ENCODE data around the gene TECR.
"Not testable (repeated sequence)": the region's sequence is repeated elsewhere in the genome, so short reads cannot be mapped to it uniquely, and the experiment has no call there.

Gene TECR

DNA sequence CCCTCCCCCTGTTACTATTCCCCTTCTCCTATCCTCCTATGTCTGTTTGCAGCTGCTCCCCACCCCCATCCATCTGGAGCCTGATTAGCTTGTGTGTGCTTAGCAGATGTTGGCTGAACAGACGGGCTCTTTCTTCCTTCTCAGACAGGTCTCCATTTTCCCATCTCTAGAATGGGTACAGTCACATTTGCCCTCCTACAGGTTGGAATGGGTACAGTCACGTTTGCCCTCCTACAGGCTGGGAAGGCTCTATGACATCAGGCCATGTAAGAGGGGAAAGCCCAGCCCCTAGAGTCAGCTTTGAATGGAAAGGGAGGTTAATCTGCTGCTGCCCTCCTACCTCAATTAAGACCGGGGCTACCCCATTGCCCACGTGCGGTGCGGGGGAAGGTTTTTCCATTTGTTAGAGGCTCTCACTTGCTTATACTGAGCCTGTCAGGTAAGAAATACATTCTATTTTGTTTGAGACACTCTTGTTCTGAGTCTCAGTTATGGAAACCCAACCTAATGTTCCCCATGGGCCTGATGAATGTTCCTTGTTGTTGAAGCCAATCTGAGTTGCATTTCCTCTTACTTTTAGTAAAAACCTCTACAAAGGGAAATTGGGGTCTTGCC is 51.3 kb downstream of the TECR start:
- DNase-seq (ENCODE audit: low read depth in 1 of 2, low spot score in 1 of 2), result peak in 1 of 2 donors; percentile 32

DNA sequence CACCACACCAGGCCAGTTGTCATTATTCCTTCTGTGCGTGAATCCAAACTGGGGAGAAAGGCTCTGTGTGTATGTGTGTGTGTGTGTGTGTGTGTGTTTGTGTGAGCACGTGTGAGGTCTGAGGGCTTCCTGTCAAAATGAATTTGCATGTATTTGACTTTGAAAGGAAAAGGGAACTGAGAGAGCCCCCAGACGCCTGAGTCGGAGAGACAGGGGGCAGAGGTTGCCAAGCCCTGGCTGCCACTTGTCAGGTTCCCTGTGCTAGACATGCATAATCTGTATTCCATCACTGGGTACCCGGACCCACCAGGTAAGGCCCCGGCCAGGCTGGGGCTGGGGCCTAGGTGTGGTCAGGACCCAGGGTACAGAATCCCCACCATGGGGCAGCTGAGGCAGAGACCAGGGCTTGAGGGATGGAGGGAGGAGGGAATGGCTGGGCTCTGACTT is 53.5 kb downstream of the TECR start, which contains the start of gene CLEC17A:
CLEC17A (plus strand) TSS at position 191 of the 447 bp plus-strand sequence; CDS start at position 268, 77 bp downstream.
- no peak for DNase-seq (ENCODE audit: low read depth in 1 of 2, low spot score in 1 of 2)

DNA sequence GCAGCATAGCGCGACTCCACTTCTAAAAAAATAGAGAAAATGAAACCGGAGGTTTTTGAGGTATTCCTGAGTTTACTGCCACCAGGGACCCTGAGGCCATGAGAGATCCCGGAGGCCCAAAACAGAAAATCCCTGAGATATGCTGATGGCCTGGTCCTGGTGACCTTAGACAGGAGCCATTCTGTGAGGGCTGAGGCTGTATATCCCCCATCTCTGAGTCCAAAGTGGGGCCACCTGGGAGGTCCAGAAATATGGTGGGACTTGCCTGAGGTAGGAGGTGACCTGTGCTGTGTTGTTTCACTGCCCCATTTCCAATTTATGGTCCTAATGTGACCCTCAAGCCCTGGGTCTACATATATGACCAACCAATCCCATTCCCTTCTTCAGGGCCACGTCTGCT is 55.0 kb downstream of the TECR start:
- DNase-seq (ENCODE audit: low read depth in 1 of 2, low spot score in 1 of 2), result not testable (repeated sequence)

- not testable (repeated sequence) for DNase-seq (ENCODE audit: low read depth in 1 of 2, low spot score in 1 of 2)
These were observed 55.8 kb downstream of the TECR start for GRCh38 chr19:14585187-14585586.

DNA sequence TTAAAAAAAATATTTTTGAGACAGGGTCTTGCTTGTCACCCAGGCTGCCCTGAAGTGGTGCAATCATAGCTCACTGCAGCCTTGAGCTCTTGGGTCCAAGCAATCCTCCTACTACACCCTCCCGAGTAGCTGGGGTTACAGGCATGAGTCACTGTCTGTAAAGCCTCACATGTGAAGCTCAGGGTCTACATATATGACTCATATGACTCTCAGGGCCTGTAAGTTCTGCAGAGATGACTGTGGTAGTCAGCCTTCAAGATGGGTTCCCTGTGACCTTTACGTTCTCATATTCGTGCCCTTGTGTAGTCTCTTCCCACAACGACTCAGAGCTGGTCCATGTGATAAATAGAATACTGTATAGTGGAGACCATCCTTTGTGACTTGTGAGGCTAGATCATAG is 60.0 kb downstream of the TECR start:
- not testable (repeated sequence) for DNase-seq (ENCODE audit: low read depth in 1 of 2, low spot score in 1 of 2)

DNA sequence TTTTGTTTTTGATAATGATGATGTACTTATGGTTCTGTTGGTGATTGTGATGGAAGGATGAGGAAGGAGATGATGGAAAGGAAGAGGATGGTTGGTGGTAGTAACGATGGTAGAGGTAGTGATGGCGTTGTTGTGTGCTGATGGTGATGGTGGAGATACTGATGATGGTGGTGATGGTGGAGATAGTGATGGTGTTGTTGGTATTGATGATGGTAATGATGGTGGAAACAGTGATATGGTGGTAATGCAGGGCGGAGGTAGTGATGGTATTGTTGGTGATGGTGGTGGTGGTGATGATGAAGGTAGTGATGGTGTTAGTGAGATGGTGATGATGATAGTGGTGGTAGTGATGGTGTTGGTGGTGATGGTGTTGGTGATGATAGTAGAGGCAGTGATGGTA is 66.2 kb downstream of the TECR start:
- no peak for DNase-seq (ENCODE audit: low read depth in 1 of 2, low spot score in 1 of 2)

DNA sequence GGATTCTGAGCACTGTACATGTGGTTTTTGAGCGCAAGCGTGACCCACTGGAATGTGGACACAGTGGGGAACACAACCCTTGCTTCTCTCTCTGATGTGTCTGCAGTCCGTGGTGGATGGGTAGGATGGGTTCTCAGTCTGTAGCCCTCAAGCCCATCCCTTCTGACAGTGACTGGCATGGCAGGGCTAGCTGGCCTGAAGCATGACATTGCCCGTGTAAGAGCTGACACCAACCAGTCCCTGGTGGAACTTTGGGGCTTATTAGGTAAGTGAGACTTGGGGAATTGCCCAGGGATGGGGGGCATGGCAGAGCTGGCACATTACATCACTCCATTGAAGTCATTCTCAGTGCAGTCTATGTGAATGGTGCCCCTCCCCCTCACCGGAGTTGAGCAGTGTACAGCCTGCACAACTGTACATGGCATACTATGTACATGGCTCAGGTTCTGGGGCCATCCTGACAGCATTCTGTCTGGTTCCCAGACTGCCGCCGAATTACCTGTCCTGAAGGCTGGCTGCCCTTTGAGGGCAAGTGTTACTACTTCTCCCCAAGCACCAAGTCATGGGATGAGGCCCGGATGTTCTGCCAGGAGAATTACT is 70.3 kb downstream of the TECR start:
- DNase-seq (ENCODE audit: low read depth in 1 of 2, low spot score in 1 of 2), result no peak

GRCh38 chr19:14603990-14604387 is 74.6 kb downstream of the TECR start:
- no peak for DNase-seq (ENCODE audit: low read depth in 1 of 2, low spot score in 1 of 2)

DNA sequence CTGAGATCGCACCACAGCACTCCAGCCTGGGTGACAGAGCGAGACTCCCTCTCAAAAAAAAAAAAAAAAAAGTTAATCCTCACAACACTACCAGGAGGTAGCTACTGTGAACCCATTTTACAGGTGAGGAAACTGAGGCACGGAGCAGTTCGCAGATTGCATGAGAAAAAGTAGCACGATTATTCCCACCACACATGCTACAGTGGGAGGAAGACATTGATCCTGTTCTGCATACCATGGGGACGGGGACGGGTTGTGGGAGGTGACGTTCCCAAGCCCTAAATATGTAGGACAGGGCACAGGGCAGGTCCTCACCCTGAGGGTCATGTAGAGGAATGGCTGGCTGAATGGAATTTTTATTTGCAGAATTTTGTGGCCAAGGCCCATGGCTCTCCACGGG is 77.2 kb downstream of the TECR start:
- no peak for DNase-seq (ENCODE audit: low read depth in 1 of 2, low spot score in 1 of 2)

GRCh38 chr19:14611051-14611450 is 81.7 kb downstream of the TECR start:
- no peak for DNase-seq (ENCODE audit: low read depth in 1 of 2, low spot score in 1 of 2)

- DNase-seq (ENCODE audit: low read depth in 1 of 2, low spot score in 1 of 2), result not testable (repeated sequence)
These were observed 82.8 kb downstream of the TECR start for GRCh38 chr19:14612242-14612641.

DNA sequence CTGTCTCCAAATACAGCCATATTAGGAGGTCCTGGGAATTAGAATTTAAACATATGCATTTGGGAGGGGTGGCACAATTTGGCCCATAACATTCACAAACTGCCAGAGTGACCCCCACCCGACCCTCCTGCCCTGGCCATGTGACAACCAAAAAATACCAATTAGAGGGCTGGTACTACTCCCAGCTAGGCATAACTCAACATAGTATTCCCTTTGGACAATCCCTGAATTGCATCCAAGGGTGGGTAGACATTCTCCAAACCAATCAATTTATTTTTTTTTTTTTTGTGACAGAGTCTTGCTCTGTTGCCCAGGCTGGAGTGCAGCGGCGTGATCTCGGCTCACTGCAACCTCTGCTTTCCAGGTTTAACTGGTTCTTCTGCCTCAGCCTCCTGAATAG is 83.3 kb downstream of the TECR start:
- DNase-seq (ENCODE audit: low read depth in 1 of 2, low spot score in 1 of 2), result no peak

DNA sequence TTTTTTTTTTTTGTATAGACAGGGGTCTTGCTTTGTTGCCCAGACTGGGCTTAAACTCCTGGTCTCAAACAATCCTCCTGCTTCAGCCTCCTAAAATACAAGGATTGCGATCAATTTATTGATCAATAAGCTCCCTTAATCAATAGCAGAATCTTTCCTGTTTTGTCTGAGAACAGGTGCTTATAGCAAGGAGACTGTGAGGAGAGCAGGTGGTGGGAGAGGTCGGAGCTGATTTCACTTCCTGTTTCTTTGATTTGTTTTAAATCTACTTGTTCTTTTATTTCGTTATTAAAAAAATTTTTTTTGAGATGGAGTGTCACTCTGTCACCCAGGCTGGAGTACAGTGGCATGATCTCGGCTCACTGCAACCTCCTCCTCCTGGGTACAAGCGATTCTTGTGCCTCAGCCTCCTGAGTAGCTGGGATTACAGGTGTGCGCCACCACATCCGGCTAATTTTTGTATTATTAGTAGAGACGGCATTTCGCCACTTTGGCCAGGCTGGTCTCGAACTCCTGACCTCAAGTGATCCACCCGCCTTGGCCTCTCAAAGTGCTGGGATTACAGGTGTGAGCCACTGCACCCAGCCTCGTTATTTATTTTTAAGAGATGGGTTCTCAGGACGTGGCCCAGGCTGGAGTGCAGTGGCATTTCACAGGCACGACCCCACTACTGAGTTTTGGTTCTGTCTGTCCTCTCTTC is 84.2 kb downstream of the TECR start:
- DNase-seq (ENCODE audit: low read depth in 1 of 2, low spot score in 1 of 2), result not testable (repeated sequence)

- DNase-seq (ENCODE audit: low read depth in 1 of 2, low spot score in 1 of 2), result no peak
These were observed 84.7 kb downstream of the TECR start for GRCh38 chr19:14614099-14614412.

Data from activated T-helper 1 cell treated with anti-CD3 and anti-CD28 coated beads, Interleukin-2, amount 50 U/mL, for 16 hours (primary cell).